Activated CD8-positive, alpha-beta memory T cell treated with anti-CD3 and anti-CD28 coated beads for 48 hours (primary cell): ENCODE measurements around the gene KLHL3.
A peak's percentile ranks its signal among the peaks of the same experiment; 100 is the strongest.
"Not testable (repeated sequence)": the region's sequence is repeated elsewhere in the genome, so short reads cannot be mapped to it uniquely, and the experiment has no call there.

Experiments used
- DNase-seq, 3 experiments: peaks; one replicate each; pipeline ENCODE4 v3.0.0-alpha.2; 2020; ENCODE audit warnings: low read depth in 2 of 3, low spot score in 2 of 3

The KLHL3 gene, protein sequence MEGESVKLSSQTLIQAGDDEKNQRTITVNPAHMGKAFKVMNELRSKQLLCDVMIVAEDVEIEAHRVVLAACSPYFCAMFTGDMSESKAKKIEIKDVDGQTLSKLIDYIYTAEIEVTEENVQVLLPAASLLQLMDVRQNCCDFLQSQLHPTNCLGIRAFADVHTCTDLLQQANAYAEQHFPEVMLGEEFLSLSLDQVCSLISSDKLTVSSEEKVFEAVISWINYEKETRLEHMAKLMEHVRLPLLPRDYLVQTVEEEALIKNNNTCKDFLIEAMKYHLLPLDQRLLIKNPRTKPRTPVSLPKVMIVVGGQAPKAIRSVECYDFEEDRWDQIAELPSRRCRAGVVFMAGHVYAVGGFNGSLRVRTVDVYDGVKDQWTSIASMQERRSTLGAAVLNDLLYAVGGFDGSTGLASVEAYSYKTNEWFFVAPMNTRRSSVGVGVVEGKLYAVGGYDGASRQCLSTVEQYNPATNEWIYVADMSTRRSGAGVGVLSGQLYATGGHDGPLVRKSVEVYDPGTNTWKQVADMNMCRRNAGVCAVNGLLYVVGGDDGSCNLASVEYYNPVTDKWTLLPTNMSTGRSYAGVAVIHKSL

DNA sequence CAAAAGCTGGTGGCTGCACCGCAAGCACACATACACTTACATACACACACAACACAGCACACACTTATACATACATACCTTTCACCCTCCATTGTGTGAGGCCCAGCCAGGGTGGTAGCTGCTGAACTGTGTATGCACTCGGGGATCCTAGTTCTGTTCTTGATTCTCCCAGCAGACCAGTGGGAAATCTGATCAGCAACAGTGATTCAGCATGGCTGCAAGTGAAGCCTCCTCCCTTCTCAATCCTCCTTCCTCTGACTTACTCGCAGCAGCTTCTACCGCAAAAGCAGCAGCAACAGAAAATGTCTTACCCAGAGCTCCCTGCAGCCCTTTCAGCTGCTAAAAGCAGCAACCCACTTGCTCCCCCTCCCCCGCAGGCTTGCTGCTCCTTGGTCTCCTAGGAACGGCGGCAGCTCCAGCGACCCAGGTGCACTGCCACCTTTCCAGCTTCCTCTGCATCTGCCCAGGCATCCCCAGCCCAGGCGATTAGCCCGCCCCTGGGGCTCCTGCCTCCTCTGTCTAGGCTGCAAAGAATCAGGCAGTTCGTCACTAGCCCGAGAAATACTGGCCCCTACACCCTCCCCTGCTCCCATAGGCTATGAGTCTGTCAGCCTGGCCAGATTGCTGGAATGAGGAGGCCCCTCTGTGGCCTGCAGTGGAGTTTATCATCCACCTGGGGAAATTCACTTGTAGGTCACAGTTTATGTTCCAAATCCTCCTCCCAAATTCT is at the start of gene KLHL3:
Gene KLHL3 (minus strand): TSS at position 535 of the 730 bp plus-strand sequence. CDS start 443 bp downstream, at position 92.
- DNase-seq, result peak in 1 of 3 experiments; percentile 28

DNA sequence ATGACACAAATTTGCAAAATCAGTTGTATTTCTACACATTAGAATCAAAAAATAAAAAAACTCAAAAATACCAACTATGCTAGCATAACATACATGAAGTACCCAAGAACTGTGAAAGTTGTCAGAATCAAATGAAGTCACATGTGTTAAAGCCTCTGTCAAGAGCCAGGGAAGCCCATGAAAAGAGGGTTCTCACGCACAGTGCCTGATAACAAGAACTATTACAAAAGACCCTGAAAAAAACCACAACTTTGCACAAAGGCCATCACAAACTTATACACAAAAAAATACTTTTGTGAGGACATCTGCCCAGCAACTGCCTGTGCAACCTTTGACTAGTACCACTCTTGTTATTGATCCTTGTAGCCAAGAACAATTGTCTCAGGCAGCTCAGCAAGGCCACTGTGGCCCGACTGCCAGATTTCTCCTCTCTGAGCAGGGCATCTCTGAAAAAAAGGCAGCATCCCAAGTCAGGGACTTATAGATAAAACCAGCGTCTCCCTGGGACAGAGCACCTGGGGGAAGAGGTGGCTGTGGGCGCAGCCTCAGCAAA is 47.2 kb upstream of the KLHL3 start:
- DNase-seq, result no peak

DNA sequence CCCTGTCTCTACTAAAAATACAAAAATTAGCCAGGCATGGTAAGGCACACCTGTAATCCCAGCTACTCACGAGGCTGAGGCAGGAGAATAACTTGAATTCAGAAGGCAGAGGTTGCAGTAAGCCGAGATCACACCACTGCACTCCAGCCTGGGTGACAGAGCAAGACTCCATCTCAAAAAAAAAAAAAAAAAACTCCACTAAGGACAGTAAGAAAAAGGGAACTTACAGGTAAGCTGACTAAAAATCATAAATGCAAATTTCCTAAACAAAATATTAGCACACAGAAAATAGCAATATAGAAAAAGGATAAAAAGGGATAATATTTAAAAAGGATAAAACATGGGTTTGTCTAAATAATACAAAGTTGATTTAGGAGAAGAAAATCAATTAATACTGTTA is 46.2 kb upstream of the KLHL3 start:
- no peak for DNase-seq

DNA sequence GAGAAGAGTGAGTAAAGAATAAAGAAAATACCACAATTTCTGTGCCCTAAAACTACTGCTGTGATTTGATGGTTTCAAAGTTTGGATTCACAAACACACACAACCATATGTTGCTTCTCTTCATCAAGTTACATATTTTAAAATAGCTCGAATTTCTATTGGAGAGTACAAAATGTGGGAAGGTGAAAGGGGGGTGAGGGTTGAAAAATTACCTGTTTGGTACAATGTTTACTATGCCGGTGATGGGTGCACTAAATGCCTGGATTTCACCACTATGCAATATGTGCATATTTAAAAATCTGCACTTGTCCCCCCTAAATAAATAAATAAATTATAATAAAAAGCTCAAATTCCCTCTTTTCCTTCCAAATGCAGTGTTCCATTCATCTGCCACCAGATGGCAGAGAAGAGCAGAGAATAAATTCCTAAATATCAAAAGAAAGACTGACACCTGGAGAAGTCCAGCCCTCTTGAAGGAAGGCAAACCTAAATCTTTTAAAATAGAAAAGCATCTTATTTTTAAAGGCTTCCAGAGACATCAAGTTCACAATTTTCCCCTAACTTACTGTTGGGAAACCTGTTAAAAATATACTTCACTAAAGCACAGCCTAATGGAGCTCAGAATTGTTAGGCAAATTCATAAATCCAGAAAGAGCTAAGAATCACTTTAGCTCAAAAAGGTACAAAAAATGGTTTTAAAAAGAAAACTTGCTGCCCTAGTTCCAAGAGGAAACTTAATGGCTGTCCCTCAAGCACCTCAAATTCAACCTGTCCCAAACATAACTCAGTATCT is 43.1 kb upstream of the KLHL3 start:
- no peak for DNase-seq

DNA sequence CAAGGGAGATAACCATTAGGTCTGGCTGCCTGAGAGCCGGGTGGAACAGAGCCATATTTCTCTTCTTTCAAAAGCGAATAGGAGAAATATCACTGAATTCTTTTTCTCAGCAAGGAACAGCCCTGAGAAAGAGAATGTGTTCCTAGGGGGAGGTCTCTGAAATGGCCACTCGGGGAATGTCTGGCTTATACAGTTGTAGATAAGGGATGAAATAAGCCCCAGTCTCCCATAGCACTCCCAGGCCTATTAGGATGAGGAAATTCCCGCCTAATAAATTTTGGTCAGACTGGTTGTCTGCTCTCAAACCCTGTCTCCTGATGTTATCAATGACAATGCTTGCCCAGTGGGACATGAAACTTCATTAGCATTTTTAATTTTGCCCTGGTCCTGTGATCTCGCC is 32.0 kb upstream of the KLHL3 start:
- not testable (repeated sequence) for DNase-seq

GRCh38 chr5:137761566-137761965 is 25.7 kb upstream of the KLHL3 start:
- DNase-seq, result no peak

- DNase-seq, result no peak
Measured at GRCh38 chr5:137760719-137761516, 25.0 kb upstream of the KLHL3 start.

DNA sequence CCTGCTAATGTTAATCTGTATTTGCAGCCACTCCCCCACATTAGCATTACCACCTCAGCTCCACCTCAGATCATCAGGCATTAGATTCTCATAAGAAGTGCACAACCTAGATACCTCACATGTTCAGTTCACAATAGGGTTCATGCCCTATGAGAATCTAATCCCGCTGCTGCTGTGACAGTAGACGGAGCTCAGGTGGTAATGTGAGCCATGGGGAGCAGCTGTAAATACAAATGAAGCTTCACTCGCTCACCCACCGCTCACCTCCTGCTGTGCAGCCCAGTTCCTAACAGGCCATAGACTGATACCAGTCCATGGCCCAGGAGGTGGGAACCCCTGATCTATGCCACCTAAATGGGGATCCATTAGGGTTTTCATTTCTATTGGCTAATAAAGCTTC is 24.4 kb upstream of the KLHL3 start:
- DNase-seq, result no peak

DNA sequence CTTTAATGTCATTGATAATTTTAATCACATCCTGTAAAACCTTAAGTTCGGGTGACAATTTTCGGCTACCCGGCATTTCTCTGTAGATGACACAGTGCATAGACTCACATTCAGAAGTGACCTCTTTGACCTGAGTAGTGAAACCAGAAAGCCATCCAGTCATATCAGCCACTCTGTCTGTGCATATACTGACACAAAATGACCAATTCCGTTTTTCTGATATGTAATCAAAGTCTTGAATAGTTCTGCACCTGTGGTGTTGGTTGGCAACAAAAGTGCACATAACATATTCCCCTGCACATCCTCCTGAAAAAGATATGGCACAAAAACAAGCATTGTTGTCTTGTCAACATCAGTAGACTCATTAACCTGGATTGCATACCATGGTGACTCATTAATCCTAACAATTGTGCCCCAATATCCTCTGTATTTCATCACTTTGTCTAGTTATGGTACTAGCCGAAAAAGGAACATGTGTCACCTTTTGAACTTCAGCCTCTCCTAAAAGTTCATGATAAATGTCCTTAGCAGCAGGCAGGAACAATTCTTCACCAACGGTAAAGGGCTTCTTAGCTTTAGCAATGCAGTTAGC is 22.9 kb upstream of the KLHL3 start:
- DNase-seq, result no peak

DNA sequence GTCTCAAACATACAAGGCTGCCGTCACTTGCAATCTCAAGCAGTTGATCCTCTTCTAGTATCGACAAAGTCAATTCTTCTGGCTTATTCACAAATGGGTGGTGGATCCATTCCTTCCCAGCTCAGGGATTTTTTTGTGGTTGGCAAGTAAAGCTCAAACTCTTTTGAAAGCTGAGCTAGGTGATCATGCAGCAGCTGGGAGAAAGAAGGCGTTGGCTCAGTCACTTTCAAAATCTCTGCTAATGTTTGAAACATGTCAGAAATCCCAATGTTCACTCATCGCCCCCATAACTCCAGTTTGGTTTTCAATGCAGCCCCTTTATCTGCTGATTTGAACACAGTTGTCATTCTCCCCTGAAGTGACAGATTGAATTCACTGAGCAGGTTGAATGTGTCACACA is 22.2 kb upstream of the KLHL3 start:
- DNase-seq, result no peak

- no peak for DNase-seq
Measured at GRCh38 chr5:137757634-137758033, 21.7 kb upstream of the KLHL3 start.

- DNase-seq, result no peak
Measured at GRCh38 chr5:137754961-137755762, 19.3 kb upstream of the KLHL3 start.

DNA sequence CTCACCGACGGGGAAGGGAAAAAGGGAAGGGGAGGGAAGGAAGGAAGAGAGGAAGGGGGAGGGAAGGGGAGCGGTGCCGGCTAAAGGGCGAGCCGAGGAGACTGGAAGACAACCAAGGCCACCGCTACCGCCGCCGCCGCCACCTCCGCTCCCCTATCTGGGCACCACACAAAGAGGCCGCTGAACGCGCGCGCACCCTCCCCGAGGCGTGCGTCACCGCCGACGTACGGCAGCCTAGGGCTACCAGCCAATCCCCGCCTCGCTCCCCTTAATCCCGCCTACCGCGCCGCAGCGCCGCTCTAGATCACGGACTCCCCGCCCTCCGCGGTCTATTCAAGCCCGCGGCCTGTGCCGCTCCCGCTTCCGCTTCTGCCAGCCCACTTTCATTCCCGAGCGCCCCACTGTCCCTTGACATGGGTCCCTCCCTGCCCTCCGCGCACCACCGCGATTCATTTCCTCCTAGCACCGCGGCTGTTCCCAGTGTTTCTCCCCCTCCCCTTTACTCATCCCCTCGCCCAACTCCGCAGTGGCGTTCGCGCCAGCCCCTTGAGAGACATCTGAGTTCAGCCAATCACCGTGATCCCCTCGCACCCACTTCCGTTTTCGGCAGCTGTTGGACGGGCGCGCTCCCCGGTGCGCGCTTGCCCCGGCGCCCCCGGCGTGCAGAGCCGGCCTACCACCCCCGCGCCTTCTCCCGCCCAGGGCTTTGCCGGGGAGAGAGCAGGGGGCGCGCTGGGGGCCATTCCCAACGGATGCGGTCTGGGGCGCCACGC is 18.5 kb upstream of the KLHL3 start, which contains the start of gene HNRNPA0:
Gene HNRNPA0 (minus strand): TSS at position 176 of the 773 bp plus-strand sequence. CDS start 297 bp downstream, outside the sequence.
- DNase-seq, result peak; percentile 87 to 91 (median 89)

- DNase-seq, result peak in 1 of 3 experiments; percentile 10
Measured at GRCh38 chr5:137753691-137754187, 17.9 kb upstream of the KLHL3 start.

GRCh38 chr5:137752905-137753690 is 17.2 kb upstream of the KLHL3 start:
- DNase-seq, result peak in 1 of 3 experiments; percentile 15

GRCh38 chr5:137751869-137752491 is 16.1 kb upstream of the KLHL3 start:
- DNase-seq, result no peak
